Effector memory CD4-positive, alpha-beta T cell (primary cell): Measurements from ENCODE around the gene ENTPD6.
A peak's percentile ranks its signal among the peaks of the same experiment; 100 is the strongest.

Experiments used
- DNase-seq, 3 donors: peaks; one replicate each; pipeline ENCODE4 v3.0.0-alpha.2; 2020
- H3K27ac ChIP-seq: 2 replicates; pipeline ENCODE4 v1.7.0; 2013; ENCODE audit warnings: mild to moderate bottlenecking, low read length, moderate library complexity; ENCODE audit not compliant: insufficient read depth, poor library complexity, severe bottlenecking
- H3K27me3 ChIP-seq: replicated peaks from 2 replicates; pipeline ENCODE4 v1.7.0; 2013; ENCODE audit warnings: mild to moderate bottlenecking, low read length; ENCODE audit not compliant: insufficient read depth, control insufficient read depth, poor library complexity, severe bottlenecking
- H3K36me3 ChIP-seq: 2 replicates; pipeline ENCODE4 v1.7.0; 2013; ENCODE audit warnings: mild to moderate bottlenecking, low read length, moderate library complexity; ENCODE audit not compliant: control insufficient read depth, insufficient read depth
- H3K4me1 ChIP-seq: 2 replicates; pipeline ENCODE4 v1.7.0; 2013; ENCODE audit warnings: low read length, mild to moderate bottlenecking; ENCODE audit not compliant: control insufficient read depth, insufficient read depth, poor library complexity, severe bottlenecking
- H3K4me3 ChIP-seq: 2 replicates; pipeline ENCODE4 v1.7.0; 2013; ENCODE audit warnings: low read length, low read depth, mild to moderate bottlenecking; ENCODE audit not compliant: insufficient read depth, poor library complexity, severe bottlenecking
- H3K9me3 ChIP-seq: 2 replicates; pipeline ENCODE4 v1.7.0; 2013; ENCODE audit warnings: mild to moderate bottlenecking, low read length, moderate library complexity; ENCODE audit not compliant: control insufficient read depth

The ENTPD6 gene

GRCh38 chr20:25243416-25243979 is 48.0 kb downstream of the ENTPD6 start:
- Histone ChIP-seq H3K4me1 (peaks cover 7% of the 10 kb centered on the region), H3K27me3 (no peaks in the 10 kb centered on the region), H3K4me3 (no peak overlapping the region), H3K27ac (no peak overlapping the region), H3K9me3 (no peaks in the 10 kb centered on the region), H3K36me3 (no peaks in the 10 kb centered on the region)
- no peak for DNase-seq

- no peak for DNase-seq
- Histone ChIP-seq H3K4me1 (peaks cover 12% of the 10 kb centered on the region), H3K27ac (no peak overlapping the region), H3K27me3 (no peaks in the 10 kb centered on the region), H3K9me3 (no peaks in the 10 kb centered on the region), H3K36me3 (no peaks in the 10 kb centered on the region), H3K4me3 (no peak overlapping the region)
Measured at GRCh38 chr20:25244976-25245375, 49.5 kb downstream of the ENTPD6 start.

- Histone ChIP-seq H3K27me3 (no peaks in the 10 kb centered on the region), H3K4me3 (no peak overlapping the region), H3K36me3 (no peaks in the 10 kb centered on the region), H3K27ac (no peak overlapping the region), H3K4me1 (peaks cover 16% of the 10 kb centered on the region), H3K9me3 (no peaks in the 10 kb centered on the region)
- no peak for DNase-seq
Measured at GRCh38 chr20:25245461-25245860, 49.9 kb downstream of the ENTPD6 start.

GRCh38 chr20:25246182-25246999 is 50.9 kb downstream of the ENTPD6 start:
- Histone ChIP-seq H3K27me3 (no peaks in the 10 kb centered on the region), H3K27ac (no peak overlapping the region), H3K4me3 (peak overlapping the region; percentile 89), H3K36me3 (no peaks in the 10 kb centered on the region), H3K4me1 (peaks cover 16% of the 10 kb centered on the region), H3K9me3 (no peaks in the 10 kb centered on the region)
- DNase-seq = no peak

GRCh38 chr20:25247000-25247517 is 51.5 kb downstream of the ENTPD6 start:
- H3K4me3 ChIP-seq = peak overlapping the region; percentile 89
- no peaks in the 10 kb centered on the region for H3K9me3 ChIP-seq
- H3K27me3 ChIP-seq = no peaks in the 10 kb centered on the region
- no peaks in the 10 kb centered on the region for H3K36me3 ChIP-seq
- peak in 1 of 3 donors; percentile 7 for DNase-seq
- H3K4me1 ChIP-seq = peaks cover 16% of the 10 kb centered on the region
- H3K27ac ChIP-seq = peak overlapping the region; percentile 45

GRCh38 chr20:25247518-25247955 is 52.0 kb downstream of the ENTPD6 start:
- Histone ChIP-seq H3K27me3 (no peaks in the 10 kb centered on the region), H3K27ac (peak overlapping the region; percentile 45), H3K4me3 (peak overlapping the region; percentile 89), H3K4me1 (peaks cover 16% of the 10 kb centered on the region), H3K36me3 (no peaks in the 10 kb centered on the region), H3K9me3 (no peaks in the 10 kb centered on the region)
- peak in 1 of 3 donors; percentile 12 for DNase-seq

GRCh38 chr20:25247956-25248785 is 52.7 kb downstream of the ENTPD6 start, which contains the start of gene PYGB:
Gene PYGB (plus strand): TSS chr20:25248085. CDS start chr20:25248179, 94 bp downstream.
- H3K4me1 ChIP-seq = peaks cover 16% of the 10 kb centered on the region
- H3K27me3 ChIP-seq = no peaks in the 10 kb centered on the region
- DNase-seq = peak; percentile 56 to 74 (median 66)
- H3K36me3 ChIP-seq = no peaks in the 10 kb centered on the region
- peak within 1 kb of the TSS; percentile 49 for H3K27ac ChIP-seq
- no peaks in the 10 kb centered on the region for H3K9me3 ChIP-seq
- peak within 1 kb of the TSS; percentile 89 for H3K4me3 ChIP-seq

- H3K36me3 ChIP-seq = no peaks in the 10 kb centered on the region
- no peak for DNase-seq
Measured at GRCh38 chr20:25248786-25249172, 53.3 kb downstream of the ENTPD6 start.

GRCh38 chr20:25249198-25249931 is 53.9 kb downstream of the ENTPD6 start:
- no peak for DNase-seq
- H3K36me3 ChIP-seq = no peaks in the 10 kb centered on the region
- H3K9me3 ChIP-seq = no peaks in the 10 kb centered on the region
- H3K27me3 ChIP-seq = no peaks in the 10 kb centered on the region
- H3K4me3 ChIP-seq = peak overlapping the region; percentile 89
- peaks cover 16% of the 10 kb centered on the region for H3K4me1 ChIP-seq
- H3K27ac ChIP-seq = no peak overlapping the region

More at GRCh38 chr20:25248786-25249172, 53.3 kb downstream of the ENTPD6 start:
- Histone ChIP-seq H3K4me1 (peaks cover 16% of the 10 kb centered on the region), H3K4me3 (peak overlapping the region; percentile 89), H3K9me3 (no peaks in the 10 kb centered on the region), H3K27me3 (no peaks in the 10 kb centered on the region), H3K27ac (peak overlapping the region; percentile 49)
